Panc1 (cell line): Measurements from ENCODE around the gene ZBTB7C. TPM values are rescaled to one million over a fixed set of nuclear protein-coding genes. Genes with fewer than 3 reads are reported as not detected.

Experiments
- ATAC-seq: fragments of 200-7000 bp; cut with Tn5 transposase; 2 replicates; pipeline ENCODE4 v1.9.1; 2020; ENCODE audit warnings: mild to moderate bottlenecking, moderate library complexity
- BruUV-seq: library from RNA; stranded (reverse); fragments of 400-500 nt; replicated peaks from 2 replicates; lab custom pipeline; 2021; lab: Mats Ljungman, UMichigan
- CTCF ChIA-PET: fragments of 300-600 bp; sonication (Branson Sonifier 250); formaldehyde crosslinking; loops from one replicate; lab custom pipeline; 2022; ENCODE audit warnings: antibody characterized with exemption; lab: Charles Lee
- POLR2A ChIA-PET: fragments of 300-600 bp; sonication (Branson Sonifier 250); formaldehyde crosslinking; loops from one replicate; lab custom pipeline; 2022; ENCODE audit warnings: antibody characterized with exemption; lab: Charles Lee
- DNase-seq: peaks from one replicate; pipeline ENCODE4 v3.0.0-alpha.2; 2010; ENCODE audit warnings: low read depth, low spot score
- H3K27ac ChIP-seq: 2 replicates; pipeline ENCODE4 v1.5.1; 2011; ENCODE audit warnings: mild to moderate bottlenecking, low read length, inconsistent platforms
- H3K27me3 ChIP-seq: fragments of 200-500 bp; sonication (Bioruptor generic); 2 replicates; pipeline ENCODE4 v1.6.0; 2014; ENCODE audit warnings: low read length, inconsistent platforms; ENCODE audit not compliant: control insufficient read depth, insufficient read depth
- H3K36me3 ChIP-seq: fragments of 200-500 bp; sonication (Bioruptor generic); 2 replicates; pipeline ENCODE4 v1.5.1; 2014; ENCODE audit warnings: inconsistent platforms, mild to moderate bottlenecking, low read length, moderate library complexity; ENCODE audit not compliant: control insufficient read depth, insufficient read depth
- H3K4me1 ChIP-seq: 2 replicates; pipeline ENCODE4 v1.5.1; 2011; ENCODE audit warnings: inconsistent platforms, mild to moderate bottlenecking, low read length, moderate library complexity; ENCODE audit not compliant: control insufficient read depth, insufficient read depth
- H3K4me3 ChIP-seq, 2 experiments: 2 replicates each; pipeline ENCODE4 v1.5.1; 2011 to 2012; ENCODE audit warnings: low read depth in 2 of 2, low read length in 2 of 2, mild to moderate bottlenecking in 2 of 2, inconsistent platforms in 1 of 2, moderate library complexity in 1 of 2
- H3K9me3 ChIP-seq: fragments of 200-500 bp; sonication (Bioruptor generic); 2 replicates; pipeline ENCODE4 v1.5.1; 2014; ENCODE audit warnings: low read depth, mild to moderate bottlenecking, inconsistent platforms, low read length, moderate library complexity; ENCODE audit not compliant: control insufficient read depth, insufficient read depth
- POLR2AphosphoS5 ChIP-seq: IDR thresholded peaks from 2 replicates; pipeline ENCODE4 v1.6.1; 2012; ENCODE audit warnings: mild to moderate bottlenecking, low read depth, low read length, moderate library complexity
- SIN3A ChIP-seq: IDR thresholded peaks from 2 replicates; pipeline ENCODE4 v1.6.1; 2012; ENCODE audit warnings: low read depth, mild to moderate bottlenecking, low read length, moderate library complexity, borderline replicate concordance; ENCODE audit not compliant: insufficient read depth
- TCF7L2 ChIP-seq: IDR thresholded peaks from 2 replicates; pipeline ENCODE4 v1.6.1; 2011; ENCODE audit warnings: mild to moderate bottlenecking, low read depth, low read length, inconsistent platforms
- in situ Hi-C: cut with HindIII; loops from 2 replicates; pipeline ENCODE4 v1.10.0; 2016; ENCODE audit warnings: low sequenced_read_pairs, low pct_unique_long_range_greater_than_20kb
- intact Hi-C: fragments of 100-400 bp; cut with micrococcal nuclease; formaldehyde crosslinking; loops from one replicate; pipeline ENCODE4 v1.10.0; 2022; ENCODE audit not compliant: unreplicated experiment
- total RNA-seq: library from RNA; stranded (reverse); gene quantifications from one replicate; pipeline ENCODE4 v1.2.1, GENCODE V29; 2021; ENCODE audit not compliant: unreplicated experiment
- TF ChIP-seq, protein P1 (sequence below), 2 experiments: IDR thresholded peaks; 2 replicates each; pipeline ENCODE4 v1.6.1; 2011 to 2012; ENCODE audit warnings: low read depth in 2 of 2, control low read depth in 1 of 2, low read length in 1 of 2, mild to moderate bottlenecking in 1 of 2, moderate library complexity in 1 of 2; ENCODE audit not compliant: insufficient read depth in 1 of 2
- TF ChIP-seq, protein P2 (sequence below): fragments of 450-650 bp; IDR thresholded peaks from 2 replicates; pipeline ENCODE4 v1.5.1; 2017; ENCODE audit warnings: mild to moderate bottlenecking

The ZBTB7C gene
- total RNA-seq, 1 experiment from 2014 or later: 0.03 TPM

DNA sequence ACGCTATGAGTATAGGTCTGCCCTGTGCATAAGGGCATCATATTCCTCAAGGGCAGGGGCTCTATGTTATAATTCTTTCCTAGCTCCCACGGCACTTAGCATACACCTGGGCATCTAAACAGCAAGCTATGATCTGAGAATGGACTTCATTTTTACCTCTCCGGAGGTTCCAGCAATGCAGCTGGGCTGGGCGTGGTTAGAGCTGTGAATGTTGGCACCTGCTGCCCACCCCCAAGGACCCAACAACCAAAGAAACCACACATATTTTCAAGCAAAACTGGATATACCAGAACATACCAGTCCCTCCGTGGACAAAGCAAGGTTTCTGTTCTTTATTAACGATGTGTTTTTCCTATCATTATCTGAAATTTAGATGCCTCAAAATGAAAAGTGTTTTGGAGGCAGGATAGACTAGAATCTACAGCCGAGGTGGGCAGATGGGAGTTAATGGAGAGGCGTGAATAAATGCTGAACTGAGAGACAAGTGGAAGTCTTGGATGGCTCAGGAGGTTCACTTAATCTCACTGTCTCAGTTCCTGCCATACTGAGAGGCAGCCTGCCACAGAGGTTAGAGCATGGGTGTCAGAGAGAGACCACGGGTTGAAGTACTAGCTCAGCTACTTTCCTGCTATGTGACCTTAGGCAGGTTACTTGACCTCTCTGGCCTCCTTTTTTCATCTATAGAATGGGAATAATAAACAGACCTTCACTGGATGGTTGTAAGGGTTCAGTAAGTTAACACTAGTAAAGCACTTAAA lies 292.1 kb downstream of the ZBTB7C start:
- intact Hi-C loops: no loop called here
- DNase-seq (no peak), ATAC-seq (no peak)
- no peaks in the 10 kb centered on the region; the same call in 1 of the 2 replicates for H3K27me3 ChIP-seq
- H3K27ac ChIP-seq: no peak overlapping the region
- BruUV-seq: no TSS peak
- no peaks in the 10 kb centered on the region for H3K36me3 ChIP-seq
- no peaks in the 10 kb centered on the region for H3K4me1 ChIP-seq
- CTCF ChIA-PET: interaction anchor here (0.6 kb wide), 1 partner anchor 28 kb away, joined by 6 read pairs; no protein-coding TSS in a partner anchor
- POLR2A ChIA-PET: no interaction called here
- no peak overlapping the region for H3K4me3 ChIP-seq
- in situ Hi-C loops: no loop called here
- no peak for TF ChIP-seq POLR2AphosphoS5
- TF ChIP-seq, protein P1, sequence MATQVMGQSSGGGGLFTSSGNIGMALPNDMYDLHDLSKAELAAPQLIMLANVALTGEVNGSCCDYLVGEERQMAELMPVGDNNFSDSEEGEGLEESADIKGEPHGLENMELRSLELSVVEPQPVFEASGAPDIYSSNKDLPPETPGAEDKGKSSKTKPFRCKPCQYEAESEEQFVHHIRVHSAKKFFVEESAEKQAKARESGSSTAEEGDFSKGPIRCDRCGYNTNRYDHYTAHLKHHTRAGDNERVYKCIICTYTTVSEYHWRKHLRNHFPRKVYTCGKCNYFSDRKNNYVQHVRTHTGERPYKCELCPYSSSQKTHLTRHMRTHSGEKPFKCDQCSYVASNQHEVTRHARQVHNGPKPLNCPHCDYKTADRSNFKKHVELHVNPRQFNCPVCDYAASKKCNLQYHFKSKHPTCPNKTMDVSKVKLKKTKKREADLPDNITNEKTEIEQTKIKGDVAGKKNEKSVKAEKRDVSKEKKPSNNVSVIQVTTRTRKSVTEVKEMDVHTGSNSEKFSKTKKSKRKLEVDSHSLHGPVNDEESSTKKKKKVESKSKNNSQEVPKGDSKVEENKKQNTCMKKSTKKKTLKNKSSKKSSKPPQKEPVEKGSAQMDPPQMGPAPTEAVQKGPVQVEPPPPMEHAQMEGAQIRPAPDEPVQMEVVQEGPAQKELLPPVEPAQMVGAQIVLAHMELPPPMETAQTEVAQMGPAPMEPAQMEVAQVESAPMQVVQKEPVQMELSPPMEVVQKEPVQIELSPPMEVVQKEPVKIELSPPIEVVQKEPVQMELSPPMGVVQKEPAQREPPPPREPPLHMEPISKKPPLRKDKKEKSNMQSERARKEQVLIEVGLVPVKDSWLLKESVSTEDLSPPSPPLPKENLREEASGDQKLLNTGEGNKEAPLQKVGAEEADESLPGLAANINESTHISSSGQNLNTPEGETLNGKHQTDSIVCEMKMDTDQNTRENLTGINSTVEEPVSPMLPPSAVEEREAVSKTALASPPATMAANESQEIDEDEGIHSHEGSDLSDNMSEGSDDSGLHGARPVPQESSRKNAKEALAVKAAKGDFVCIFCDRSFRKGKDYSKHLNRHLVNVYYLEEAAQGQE (IDR thresholded peaks at IDR 0.05; ENCODE audit: insufficient read depth in 1 of 2, low read depth in 2 of 2, low read length in 1 of 2): no peak
- no peak for TF ChIP-seq SIN3A
- no peak for TF ChIP-seq TCF7L2
- TF ChIP-seq, protein P2, sequence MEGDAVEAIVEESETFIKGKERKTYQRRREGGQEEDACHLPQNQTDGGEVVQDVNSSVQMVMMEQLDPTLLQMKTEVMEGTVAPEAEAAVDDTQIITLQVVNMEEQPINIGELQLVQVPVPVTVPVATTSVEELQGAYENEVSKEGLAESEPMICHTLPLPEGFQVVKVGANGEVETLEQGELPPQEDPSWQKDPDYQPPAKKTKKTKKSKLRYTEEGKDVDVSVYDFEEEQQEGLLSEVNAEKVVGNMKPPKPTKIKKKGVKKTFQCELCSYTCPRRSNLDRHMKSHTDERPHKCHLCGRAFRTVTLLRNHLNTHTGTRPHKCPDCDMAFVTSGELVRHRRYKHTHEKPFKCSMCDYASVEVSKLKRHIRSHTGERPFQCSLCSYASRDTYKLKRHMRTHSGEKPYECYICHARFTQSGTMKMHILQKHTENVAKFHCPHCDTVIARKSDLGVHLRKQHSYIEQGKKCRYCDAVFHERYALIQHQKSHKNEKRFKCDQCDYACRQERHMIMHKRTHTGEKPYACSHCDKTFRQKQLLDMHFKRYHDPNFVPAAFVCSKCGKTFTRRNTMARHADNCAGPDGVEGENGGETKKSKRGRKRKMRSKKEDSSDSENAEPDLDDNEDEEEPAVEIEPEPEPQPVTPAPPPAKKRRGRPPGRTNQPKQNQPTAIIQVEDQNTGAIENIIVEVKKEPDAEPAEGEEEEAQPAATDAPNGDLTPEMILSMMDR: no peak
- no peaks in the 10 kb centered on the region for H3K9me3 ChIP-seq

DNA sequence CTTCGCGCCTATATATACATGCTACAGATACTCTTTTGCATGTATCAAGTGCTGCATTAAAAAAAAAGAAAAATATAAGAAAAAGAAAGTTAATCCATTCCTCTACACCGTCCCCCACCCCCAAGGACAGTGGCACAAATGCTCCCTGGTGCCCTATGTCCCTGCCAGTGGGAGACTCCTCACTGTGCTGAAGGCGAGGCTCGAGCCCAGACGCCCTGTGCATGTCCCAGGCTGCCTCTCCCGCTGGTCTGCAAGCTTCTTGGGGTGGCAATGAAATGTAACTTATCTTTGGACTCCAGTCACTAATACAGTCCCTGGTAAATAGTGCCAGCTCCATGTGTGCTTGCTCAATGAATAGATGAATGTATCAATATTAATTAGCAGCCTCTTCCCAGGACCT lies 293.2 kb downstream of the ZBTB7C start:
- no peaks in the 10 kb centered on the region for H3K4me1 ChIP-seq
- BruUV-seq: no TSS peak
- H3K9me3 ChIP-seq: no peaks in the 10 kb centered on the region
- POLR2A ChIA-PET: no interaction called here
- H3K36me3 ChIP-seq: no peaks in the 10 kb centered on the region
- H3K4me3 ChIP-seq: no peak overlapping the region
- ATAC-seq (no peak), DNase-seq (no peak)
- H3K27me3 ChIP-seq: no peaks in the 10 kb centered on the region; the same call in 1 of the 2 replicates
- H3K27ac ChIP-seq: no peak overlapping the region
- intact Hi-C loops: no loop called here
- in situ Hi-C loops: no loop called here
- TF ChIP-seq, protein P2: no peak
- no peak for TF ChIP-seq SIN3A
- TF ChIP-seq, protein P1 (IDR thresholded peaks at IDR 0.05; ENCODE audit: insufficient read depth in 1 of 2, low read depth in 2 of 2, low read length in 1 of 2): no peak
- CTCF ChIA-PET: no interaction called here
